Dendritic cell treated with granulocyte-macrophage colony-stimulating factor and Interleukin-4, amounts not matched to agents 40 ng/mL and 50 ng/mL, for 4 days (primary cell): ENCODE results near the gene RNF207.

Experiments
- H3K27ac Mint-ChIP-seq: one replicate; pipeline ENCODE4 v1.8.0; 2022; ENCODE audit warnings: mild to moderate bottlenecking, mixed read lengths
- H3K27me3 Mint-ChIP-seq: one replicate; pipeline ENCODE4 v1.8.0; 2022; ENCODE audit warnings: mild to moderate bottlenecking, mixed read lengths
- H3K36me3 Mint-ChIP-seq: one replicate; pipeline ENCODE4 v1.8.0; 2022; ENCODE audit warnings: low read depth, mixed read lengths
- H3K4me1 Mint-ChIP-seq: one replicate; pipeline ENCODE4 v1.8.0; 2022; ENCODE audit warnings: low read depth, mixed read lengths
- H3K4me3 Mint-ChIP-seq: one replicate; pipeline ENCODE4 v1.8.0; 2022; ENCODE audit warnings: mild to moderate bottlenecking, moderate library complexity, mixed read lengths
- H3K9me3 Mint-ChIP-seq: one replicate; pipeline ENCODE4 v1.8.0; 2022; ENCODE audit warnings: mixed read lengths
- intact Hi-C: fragments of 100-400 bp; cut with micrococcal nuclease; formaldehyde crosslinking; loops from one replicate; pipeline ENCODE4 v1.15.0; 2022

The RNF207 gene

DNA sequence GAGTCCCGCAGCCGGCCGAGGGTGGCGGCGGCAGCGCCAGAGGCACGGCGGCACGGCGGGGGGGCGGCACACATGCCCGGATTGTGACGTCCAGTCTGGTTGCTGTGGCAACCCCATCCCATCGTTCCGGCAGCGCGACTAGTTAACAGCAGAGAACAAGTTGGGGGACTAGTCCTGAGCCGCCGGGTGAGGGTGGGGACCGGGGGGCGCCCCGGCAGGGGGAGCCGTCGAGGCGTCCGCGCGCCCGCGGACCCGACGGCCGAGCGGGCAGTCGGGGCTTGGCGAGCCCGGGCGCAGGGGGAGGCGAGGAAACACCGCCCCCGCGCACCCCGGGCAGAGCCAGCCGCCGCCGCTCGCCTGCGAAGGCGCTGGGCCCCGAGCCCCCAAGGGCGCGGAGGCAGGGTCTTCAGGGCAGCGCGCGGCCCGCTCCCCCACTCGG lies 25.6 kb upstream of the RNF207 start, which contains the start of gene CHD5:
Gene CHD5 (minus strand): TSS at position 54 of the 439 bp plus-strand sequence. CDS start 298 bp downstream, outside the sequence.
- Mint-ChIP-seq H3K27me3 (peaks cover 61% of the 10 kb centered on the region), H3K4me1 (peaks cover 16% of the 10 kb centered on the region), H3K4me3 (no peak within 1 kb of the TSS), H3K9me3 (no peaks in the 10 kb centered on the region), H3K36me3 (peaks cover 9% of the 10 kb centered on the region), H3K27ac (no peak within 1 kb of the TSS)
- intact Hi-C loops = loop anchor here (10.0 kb wide), 1 partner anchor 125 kb away; no protein-coding TSS in a partner anchor

DNA sequence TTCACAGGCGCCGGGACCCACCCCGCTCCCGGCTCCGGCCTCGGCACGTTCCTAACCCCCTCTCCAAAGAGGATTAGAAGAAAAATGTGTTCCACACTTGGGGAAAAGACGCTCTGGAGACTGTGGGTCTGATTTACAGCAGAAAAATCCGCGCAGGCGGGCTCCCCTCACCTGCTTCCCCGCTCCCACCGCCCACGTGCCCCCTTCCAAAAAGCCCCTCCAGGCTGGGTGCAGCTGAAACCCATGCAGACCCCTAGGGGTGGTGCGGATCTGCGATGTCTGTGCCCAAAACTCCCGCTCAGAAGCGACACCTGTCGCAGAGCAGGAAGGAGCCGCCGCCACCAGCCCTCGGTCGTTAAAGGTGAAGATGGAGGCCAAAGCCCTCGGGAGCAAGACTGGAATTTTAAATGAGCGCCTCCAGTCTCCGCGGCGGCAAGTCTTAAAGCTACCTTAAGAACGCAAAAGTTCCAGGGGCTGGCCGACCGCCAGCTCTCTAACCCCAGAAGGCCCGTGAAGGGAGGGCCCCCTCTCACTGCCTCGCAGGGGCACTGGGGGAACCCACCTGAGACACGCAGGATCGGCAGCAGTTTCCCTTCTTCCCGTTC lies 25.1 kb upstream of the RNF207 start:
- Mint-ChIP-seq H3K36me3 (peaks cover 14% of the 10 kb centered on the region), H3K27ac (no peak overlapping the region), H3K27me3 (peaks cover 61% of the 10 kb centered on the region), H3K4me3 (no peak overlapping the region), H3K4me1 (peaks cover 16% of the 10 kb centered on the region), H3K9me3 (no peaks in the 10 kb centered on the region)
- intact Hi-C loops = loop anchor here (10.0 kb wide), 1 partner anchor 126 kb away; no protein-coding TSS in a partner anchor

DNA sequence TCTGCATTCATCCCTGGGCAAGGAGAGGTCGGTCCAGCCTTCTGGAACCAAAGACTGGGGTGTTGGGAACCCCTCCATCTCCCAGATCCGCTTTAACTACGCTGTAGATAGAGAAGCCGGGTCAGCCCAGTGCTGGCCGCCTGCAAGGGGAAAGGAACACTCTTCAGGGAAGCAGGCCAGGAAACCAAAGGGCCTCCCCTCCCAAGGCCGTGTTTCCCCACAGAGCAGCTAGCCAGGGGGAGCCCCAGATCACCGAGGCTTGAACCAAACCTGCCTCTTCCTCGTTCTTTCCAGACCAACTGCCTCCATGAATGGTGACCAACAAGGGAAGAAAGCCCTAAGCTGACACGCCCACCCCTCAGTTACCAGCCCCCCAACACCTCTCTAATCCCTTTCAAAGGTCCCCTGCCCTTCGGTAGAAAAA lies 24.6 kb upstream of the RNF207 start:
- Mint-ChIP-seq H3K36me3 (peaks cover 19% of the 10 kb centered on the region), H3K4me1 (peaks cover 16% of the 10 kb centered on the region), H3K27me3 (peaks cover 60% of the 10 kb centered on the region), H3K9me3 (no peaks in the 10 kb centered on the region), H3K4me3 (no peak overlapping the region), H3K27ac (no peak overlapping the region)
- intact Hi-C loops = loop anchor here (10.0 kb wide), 1 partner anchor 127 kb away; no protein-coding TSS in a partner anchor

GRCh38 chr1:6183520-6183989 lies 22.4 kb upstream of the RNF207 start:
- Mint-ChIP-seq H3K27ac (no peak overlapping the region), H3K36me3 (peaks cover 41% of the 10 kb centered on the region), H3K27me3 (peaks cover 39% of the 10 kb centered on the region), H3K9me3 (no peaks in the 10 kb centered on the region), H3K4me1 (peaks cover 16% of the 10 kb centered on the region), H3K4me3 (no peak overlapping the region)
- intact Hi-C loops = loop anchor here (10.0 kb wide), 1 partner anchor 129 kb away; no protein-coding TSS in a partner anchor

- H3K4me1 Mint-ChIP-seq = peaks cover 16% of the 10 kb centered on the region
- H3K27me3 Mint-ChIP-seq = peaks cover 33% of the 10 kb centered on the region
- intact Hi-C loops = loop anchor here (10.0 kb wide), 1 partner anchor 129 kb away; no protein-coding TSS in a partner anchor
- peaks cover 48% of the 10 kb centered on the region for H3K36me3 Mint-ChIP-seq
- no peak overlapping the region for H3K27ac Mint-ChIP-seq
- H3K9me3 Mint-ChIP-seq = no peaks in the 10 kb centered on the region
- H3K4me3 Mint-ChIP-seq = no peak overlapping the region
Measured at GRCh38 chr1:6184083-6184783, 21.7 kb upstream of the RNF207 start.

DNA sequence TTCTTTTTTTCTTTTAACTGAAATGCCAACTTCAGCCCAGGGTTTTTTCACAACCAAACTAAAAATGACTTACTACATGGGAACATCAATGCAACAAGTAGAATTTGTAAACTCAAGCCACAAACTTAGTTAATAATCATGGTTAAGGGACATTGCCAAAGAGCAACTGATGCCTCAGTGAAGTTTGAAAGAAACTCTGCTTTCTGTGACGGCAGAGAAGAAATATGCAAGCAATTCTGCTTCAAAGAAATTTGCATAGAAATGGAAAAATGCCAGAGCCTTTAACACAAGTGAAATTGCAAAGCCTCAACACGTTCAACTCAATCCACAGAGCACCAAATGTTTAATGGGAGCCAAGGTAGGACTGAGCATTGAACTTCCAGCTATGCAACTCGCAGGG lies 20.8 kb upstream of the RNF207 start:
- no peak overlapping the region for H3K27ac Mint-ChIP-seq
- no peak overlapping the region for H3K4me3 Mint-ChIP-seq
- peaks cover 57% of the 10 kb centered on the region for H3K36me3 Mint-ChIP-seq
- H3K9me3 Mint-ChIP-seq = no peaks in the 10 kb centered on the region
- H3K27me3 Mint-ChIP-seq = peaks cover 33% of the 10 kb centered on the region
- peaks cover 16% of the 10 kb centered on the region for H3K4me1 Mint-ChIP-seq
- intact Hi-C loops = loop anchor here (10.0 kb wide), 1 partner anchor 130 kb away; no protein-coding TSS in a partner anchor

DNA sequence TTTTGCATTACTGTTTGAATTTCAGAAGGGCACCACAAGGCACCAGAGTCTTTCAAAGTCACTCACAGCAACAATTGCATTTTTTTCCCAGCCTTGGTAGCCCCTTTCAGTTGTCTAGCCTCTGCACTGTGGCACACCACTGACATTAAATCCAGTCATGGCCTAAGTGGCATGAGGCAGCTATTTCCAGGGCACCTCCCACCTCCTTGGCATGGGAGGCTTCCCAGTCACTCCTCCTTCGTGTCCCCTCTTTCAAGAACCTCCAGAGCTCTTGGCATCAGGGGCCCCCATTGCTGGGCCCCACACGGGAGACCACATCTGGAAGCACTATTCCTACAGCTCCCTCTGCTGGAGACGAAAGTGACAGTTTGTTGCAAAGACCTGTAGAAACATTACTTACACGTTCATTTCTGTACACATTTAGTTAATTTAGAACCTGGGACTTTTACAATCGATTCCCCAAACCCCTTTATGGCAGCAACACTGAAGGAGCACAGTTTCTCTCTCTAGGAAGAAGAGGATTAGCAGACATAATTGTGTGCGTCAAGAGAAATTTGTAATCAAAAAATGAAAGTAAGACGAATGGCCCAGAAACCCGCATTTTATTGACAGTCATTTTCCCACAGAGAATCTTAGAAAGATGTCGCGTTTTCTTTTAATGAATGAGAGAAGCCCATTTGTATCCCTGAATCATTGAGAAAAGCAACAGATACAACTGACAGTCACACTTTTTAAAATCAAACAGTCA lies 20.1 kb upstream of the RNF207 start:
- Mint-ChIP-seq H3K9me3 (no peaks in the 10 kb centered on the region), H3K36me3 (peaks cover 64% of the 10 kb centered on the region), H3K4me3 (no peak overlapping the region), H3K4me1 (peaks cover 14% of the 10 kb centered on the region), H3K27ac (no peak overlapping the region), H3K27me3 (peaks cover 30% of the 10 kb centered on the region)
- intact Hi-C loops = loop anchor here (10.0 kb wide), 1 partner anchor 131 kb away; no protein-coding TSS in a partner anchor

DNA sequence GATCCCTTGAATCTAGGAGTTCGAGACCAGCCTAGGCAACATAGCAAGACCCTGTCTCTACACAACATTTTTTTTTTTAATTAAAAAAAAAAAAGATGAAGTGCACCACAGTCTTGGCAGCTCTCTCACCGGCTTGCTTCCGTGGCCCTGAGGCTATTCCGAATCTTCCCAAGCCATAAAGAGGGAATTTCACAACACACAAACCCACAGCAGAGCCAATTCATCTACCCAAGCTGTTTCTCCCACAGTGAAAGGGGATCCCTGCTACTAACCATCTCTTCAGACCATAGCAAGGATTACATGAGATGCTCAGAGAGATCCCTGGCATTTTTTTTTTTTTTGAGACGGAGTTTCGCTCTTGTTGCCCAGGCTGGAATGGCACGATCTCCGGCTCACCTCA lies 17.5 kb upstream of the RNF207 start:
- H3K9me3 Mint-ChIP-seq = no peaks in the 10 kb centered on the region
- peaks cover 6% of the 10 kb centered on the region for H3K27me3 Mint-ChIP-seq
- no peak overlapping the region for H3K27ac Mint-ChIP-seq
- no peaks in the 10 kb centered on the region for H3K4me1 Mint-ChIP-seq
- peaks cover 90% of the 10 kb centered on the region for H3K36me3 Mint-ChIP-seq
- intact Hi-C loops = loop anchor here (10.0 kb wide), 1 partner anchor 134 kb away; no protein-coding TSS in a partner anchor
- no peak overlapping the region for H3K4me3 Mint-ChIP-seq

DNA sequence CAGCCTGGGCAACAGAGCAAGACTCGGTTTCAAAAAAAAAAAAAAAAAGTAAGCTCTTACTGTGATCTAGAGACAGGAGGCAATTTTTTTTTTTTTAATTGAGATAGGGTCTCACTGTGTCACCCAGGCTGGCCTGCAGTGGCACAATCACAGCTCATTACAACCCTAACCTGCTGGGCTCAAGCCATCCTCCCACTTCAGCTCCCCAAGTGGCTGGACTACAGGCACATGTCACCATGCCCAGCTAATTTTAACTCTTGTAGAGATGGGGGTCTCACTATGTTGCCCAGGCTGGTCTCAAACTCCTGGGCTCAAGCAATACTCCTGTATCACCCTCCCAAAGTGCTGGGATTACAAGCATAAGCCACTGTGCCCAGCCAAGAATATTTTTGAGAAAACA lies 14.0 kb upstream of the RNF207 start:
- Mint-ChIP-seq H3K27ac (no peak overlapping the region), H3K36me3 (peaks cover 100% of the 10 kb centered on the region), H3K4me3 (no peak overlapping the region), H3K9me3 (no peaks in the 10 kb centered on the region), H3K4me1 (peaks cover 5% of the 10 kb centered on the region), H3K27me3 (no peaks in the 10 kb centered on the region)
- intact Hi-C loops = no loop called here

- Mint-ChIP-seq H3K9me3 (no peaks in the 10 kb centered on the region), H3K4me3 (peak overlapping the region; percentile 79), H3K27me3 (peaks cover 18% of the 10 kb centered on the region), H3K4me1 (peaks cover 33% of the 10 kb centered on the region), H3K36me3 (peaks cover 68% of the 10 kb centered on the region), H3K27ac (peak overlapping the region; percentile 95)
- intact Hi-C loops = loop anchor here (5.0 kb wide), 2 partner anchors 39 to 194 kb away; partner anchors contain the start of genes ACOT7 and ICMT
Measured at GRCh38 chr1:6197746-6198427, 8.0 kb upstream of the RNF207 start.

DNA sequence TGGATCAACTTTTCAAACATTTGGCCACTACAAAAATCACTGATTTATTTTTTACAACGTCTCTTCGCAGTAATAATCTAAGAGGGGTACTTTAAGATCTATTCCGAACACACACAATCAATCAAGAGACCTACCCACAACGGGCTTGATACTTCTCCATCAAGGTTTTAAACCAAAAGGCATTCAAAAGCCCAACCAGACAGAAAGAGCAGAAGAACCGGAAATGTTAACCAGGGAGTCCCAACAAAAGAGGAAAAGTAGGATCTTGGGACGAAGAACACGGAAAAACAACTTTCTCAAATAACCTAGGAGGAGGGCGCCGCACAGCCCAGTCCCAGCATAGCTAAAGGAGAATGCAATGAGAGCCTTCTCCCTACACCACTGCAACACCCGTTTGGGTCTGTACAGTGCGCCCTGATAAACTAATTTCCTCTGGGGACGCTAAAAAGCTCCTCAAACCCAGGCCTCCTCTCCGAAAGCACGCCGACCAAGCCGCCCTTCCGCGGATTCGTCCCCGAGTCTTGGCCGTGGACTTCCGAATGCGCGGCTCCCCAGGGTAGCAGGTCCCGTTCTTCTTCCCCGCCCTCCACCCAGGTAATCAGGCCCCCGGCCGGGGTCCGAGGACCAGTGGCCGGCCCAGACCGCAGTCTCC lies 7.1 kb upstream of the RNF207 start:
- Mint-ChIP-seq H3K9me3 (no peaks in the 10 kb centered on the region), H3K27ac (peak overlapping the region; percentile 95), H3K4me3 (peak overlapping the region; percentile 79), H3K36me3 (peaks cover 60% of the 10 kb centered on the region), H3K4me1 (peaks cover 33% of the 10 kb centered on the region), H3K27me3 (peaks cover 20% of the 10 kb centered on the region)
- intact Hi-C loops = loop anchor here (5.0 kb wide), 2 partner anchors 39 to 194 kb away; partner anchors contain the start of genes ACOT7 and ICMT

DNA sequence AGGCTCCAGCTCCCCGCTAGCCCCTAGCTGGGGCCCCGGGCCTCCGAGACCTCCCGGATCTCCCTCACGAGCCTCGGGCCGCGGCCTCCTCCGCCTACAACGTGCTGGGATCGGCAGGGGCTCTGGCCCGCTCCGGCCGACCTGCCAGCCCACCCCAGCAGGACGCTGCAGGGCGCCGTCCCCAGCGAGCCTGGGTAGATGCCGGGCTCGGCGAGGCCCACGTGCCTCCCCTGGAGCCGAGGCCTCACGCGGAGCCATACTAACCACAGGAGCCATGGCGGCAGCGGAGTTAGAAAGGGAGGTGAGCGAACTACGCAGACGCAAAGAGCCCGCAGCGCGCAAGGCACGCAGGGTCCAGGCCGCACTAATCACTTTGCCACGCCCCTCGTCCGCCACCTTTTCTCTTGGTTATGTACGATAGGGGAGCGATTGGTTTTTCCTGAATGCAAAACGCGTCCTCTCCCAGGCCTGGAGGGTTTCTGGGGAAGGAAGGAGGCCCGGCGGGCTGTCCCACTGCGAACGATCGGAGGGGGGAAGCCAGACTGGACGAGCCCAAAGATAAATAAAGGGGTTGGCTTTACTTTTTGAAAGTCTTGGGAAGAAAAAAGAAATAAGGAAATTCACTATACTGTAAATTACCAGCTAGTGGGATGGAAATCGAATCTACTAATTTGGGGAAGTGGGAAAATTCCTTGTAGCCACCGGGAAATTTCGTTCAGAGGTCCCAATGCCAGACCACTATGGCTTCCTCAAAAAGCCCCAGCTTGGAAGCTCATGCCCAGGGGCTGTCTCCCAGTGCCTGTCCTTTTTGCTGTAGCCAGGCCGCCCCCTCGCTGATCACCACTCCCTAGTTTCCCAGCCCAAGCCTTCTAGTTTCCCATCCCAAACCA lies 6.4 kb upstream of the RNF207 start, which contains the start of gene RPL22:
Gene RPL22 (minus strand): TSS at position 298 of the 890 bp plus-strand sequence. CDS start 22 bp downstream, at position 276.
- H3K9me3 Mint-ChIP-seq = no peaks in the 10 kb centered on the region
- H3K27me3 Mint-ChIP-seq = peaks cover 24% of the 10 kb centered on the region
- H3K27ac Mint-ChIP-seq = peak within 1 kb of the TSS; percentile 95
- peak within 1 kb of the TSS; percentile 79 for H3K4me3 Mint-ChIP-seq
- peaks cover 33% of the 10 kb centered on the region for H3K4me1 Mint-ChIP-seq
- intact Hi-C loops = loop anchor here (5.0 kb wide), 2 partner anchors 38 to 193 kb away; partner anchors contain the start of genes ACOT7 and ICMT
- H3K36me3 Mint-ChIP-seq = peaks cover 52% of the 10 kb centered on the region
